ENCODE measurements around the gene WDR70.

DNA sequence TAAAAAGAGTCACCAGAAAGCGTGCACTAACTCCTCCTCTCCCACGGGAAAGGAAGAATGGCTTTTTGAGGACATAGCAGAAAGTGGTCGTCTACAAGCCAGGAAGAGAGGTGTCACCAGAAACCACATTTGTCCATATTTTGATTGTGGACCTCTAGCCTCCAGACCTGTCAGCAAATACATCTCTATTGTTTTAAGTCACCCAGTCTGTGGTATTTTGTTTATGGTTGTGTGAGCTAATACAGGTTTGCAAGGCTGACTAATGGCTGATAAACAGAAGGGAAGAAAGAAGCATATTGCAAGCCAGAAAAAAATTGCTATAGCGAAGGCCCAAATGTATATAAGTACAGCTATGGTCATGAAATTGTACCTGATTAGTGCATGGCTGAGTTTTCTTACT, 21.4 kb downstream of the WDR70 start:
- TF ChIP-seq, protein P1, sequence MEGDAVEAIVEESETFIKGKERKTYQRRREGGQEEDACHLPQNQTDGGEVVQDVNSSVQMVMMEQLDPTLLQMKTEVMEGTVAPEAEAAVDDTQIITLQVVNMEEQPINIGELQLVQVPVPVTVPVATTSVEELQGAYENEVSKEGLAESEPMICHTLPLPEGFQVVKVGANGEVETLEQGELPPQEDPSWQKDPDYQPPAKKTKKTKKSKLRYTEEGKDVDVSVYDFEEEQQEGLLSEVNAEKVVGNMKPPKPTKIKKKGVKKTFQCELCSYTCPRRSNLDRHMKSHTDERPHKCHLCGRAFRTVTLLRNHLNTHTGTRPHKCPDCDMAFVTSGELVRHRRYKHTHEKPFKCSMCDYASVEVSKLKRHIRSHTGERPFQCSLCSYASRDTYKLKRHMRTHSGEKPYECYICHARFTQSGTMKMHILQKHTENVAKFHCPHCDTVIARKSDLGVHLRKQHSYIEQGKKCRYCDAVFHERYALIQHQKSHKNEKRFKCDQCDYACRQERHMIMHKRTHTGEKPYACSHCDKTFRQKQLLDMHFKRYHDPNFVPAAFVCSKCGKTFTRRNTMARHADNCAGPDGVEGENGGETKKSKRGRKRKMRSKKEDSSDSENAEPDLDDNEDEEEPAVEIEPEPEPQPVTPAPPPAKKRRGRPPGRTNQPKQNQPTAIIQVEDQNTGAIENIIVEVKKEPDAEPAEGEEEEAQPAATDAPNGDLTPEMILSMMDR (conservative IDR thresholded peaks at IDR 0.05), result no peak
- TF ChIP-seq EZH2 (IDR thresholded peaks at IDR 0.05; ENCODE audit: low read depth), result no peak

Data from PC-9 (cell line).